HCT116 (cell line): ENCODE results near the gene KRTAP12-1. TPM values are rescaled to one million over a fixed set of nuclear protein-coding genes. Genes with fewer than 3 reads are reported as not detected.

Source experiments
- ATAC-seq: fragments of 200-7000 bp; cut with Tn5 transposase; 2 replicates; pipeline ENCODE4 v1.9.1; 2020; ENCODE audit warnings: mild to moderate bottlenecking, moderate library complexity
- BruUV-seq: library from RNA; stranded (reverse); fragments of 400-500 nt; replicated peaks from 2 replicates; lab custom pipeline; 2021; lab: Mats Ljungman, UMichigan
- CTCF ChIA-PET: fragments of 300-600 bp; sonication (Branson Sonifier 250); formaldehyde crosslinking; loops from one replicate; lab custom pipeline; 2021; ENCODE audit warnings: antibody characterized with exemption; lab: Charles Lee
- POLR2A ChIA-PET: fragments of 300-600, 350-600 bp; sonication (Branson Sonifier 250); formaldehyde crosslinking; loops from one replicate; lab custom pipeline; 2021; ENCODE audit warnings: antibody characterized with exemption; lab: Charles Lee
- RAD21 ChIA-PET, 2 experiments: fragments of 300-600 bp; sonication (Branson Sonifier 250); formaldehyde crosslinking; loops; one replicate each; lab custom pipeline; 2023; ENCODE audit warnings: low total read pairs in 2 of 2; ENCODE audit not compliant: uncharacterized antibody in 2 of 2, unreplicated experiment in 2 of 2, low non-redundant PET in 1 of 2; lab: Charles Lee
- DNase-seq: peaks from one replicate; pipeline ENCODE4 v3.0.0-alpha.2; 2010; ENCODE audit warnings: low read depth, low spot score
- H2AFZ ChIP-seq: fragments of 200-600 bp; shearing (Covaris generic), sonication (generic); 2 replicates; pipeline ENCODE4 v1.6.1; 2017; ENCODE audit warnings: low read depth, mixed run types, mixed read lengths, antibody characterized with exemption, low read length; ENCODE audit not compliant: poor library complexity, severe bottlenecking
- H3K27ac ChIP-seq: 2 replicates; pipeline ENCODE4 v1.5.1; 2012; ENCODE audit warnings: low read depth, low read length
- H3K27me3 ChIP-seq: fragments of 200-600 bp; sonication (generic); 2 replicates; pipeline ENCODE4 v1.6.1; 2016; ENCODE audit warnings: mixed run types, low read length, mixed read lengths; ENCODE audit not compliant: insufficient read depth
- H3K36me3 ChIP-seq, 2 experiments: fragments of 200-500 bp in 1 of 2; fragments of 200-600 bp in 1 of 2; sonication (Bioruptor generic) in 1 of 2; sonication (generic) in 1 of 2; 2 replicates each; pipeline versions ENCODE4 v1.5.1 to v1.6.1; 2014 to 2016; ENCODE audit warnings: low read length in 2 of 2, inconsistent platforms in 1 of 2, mixed read lengths in 1 of 2, mixed run types in 1 of 2; ENCODE audit not compliant: insufficient read depth in 2 of 2, control insufficient read depth in 1 of 2
- H3K4me1 ChIP-seq, 2 experiments: fragments of 200-600 bp in 1 of 2; sonication (generic) in 1 of 2; 2 replicates each; pipeline versions ENCODE4 v1.5.1 to v1.6.1; 2012 to 2017; ENCODE audit warnings: low read length in 2 of 2, inconsistent platforms in 1 of 2, mild to moderate bottlenecking in 1 of 2, mixed read lengths in 1 of 2, mixed run types in 1 of 2, moderate library complexity in 1 of 2; ENCODE audit not compliant: insufficient read depth in 2 of 2, control insufficient read depth in 1 of 2
- H3K4me2 ChIP-seq: fragments of 200-600 bp; sonication (generic); 2 replicates; pipeline ENCODE4 v1.6.1; 2017; ENCODE audit warnings: mixed run types, low read length, mixed read lengths
- H3K4me3 ChIP-seq, 2 experiments: fragments of 200-600 bp in 1 of 2; sonication (generic) in 1 of 2; replicated peaks in 1 of 2; 2 replicates each; pipeline ENCODE4 v1.5.1; 2011 to 2016; ENCODE audit warnings: low read length in 2 of 2, control low read depth in 1 of 2, low read depth in 1 of 2, mild to moderate bottlenecking in 1 of 2, mixed read lengths in 1 of 2, mixed run types in 1 of 2
- H3K79me2 ChIP-seq: fragments of 200-600 bp; sonication (generic); 2 replicates; pipeline ENCODE4 v1.6.1; 2017; ENCODE audit warnings: mild to moderate bottlenecking, mixed run types, low read length, moderate library complexity, mixed read lengths; ENCODE audit not compliant: insufficient read depth
- H3K9ac ChIP-seq: fragments of 200-600 bp; sonication (generic); 2 replicates; pipeline ENCODE4 v1.6.1; 2016; ENCODE audit warnings: low read length, mixed read lengths
- H3K9me2 ChIP-seq: fragments of 200-600 bp; sonication (generic), shearing (Covaris generic); 2 replicates; pipeline ENCODE4 v1.6.1; 2017; ENCODE audit warnings: mixed run types, mild to moderate bottlenecking, moderate library complexity; ENCODE audit not compliant: insufficient read depth
- H3K9me3 ChIP-seq, 2 experiments: fragments of 200-500 bp in 1 of 2; fragments of 200-600 bp in 1 of 2; sonication (Bioruptor generic) in 1 of 2; sonication (generic) in 1 of 2; 2 replicates each; pipeline ENCODE4 v1.6.1; 2014 to 2017; ENCODE audit warnings: low read length in 2 of 2, mixed read lengths in 2 of 2, inconsistent platforms in 1 of 2, low read depth in 1 of 2, mild to moderate bottlenecking in 1 of 2, mixed run types in 1 of 2, moderate library complexity in 1 of 2; ENCODE audit not compliant: control insufficient read depth in 1 of 2, insufficient read depth in 1 of 2
- H4K20me1 ChIP-seq: fragments of 200-600 bp; sonication (generic), shearing (Covaris generic); 2 replicates; pipeline ENCODE4 v1.6.1; 2017; ENCODE audit warnings: mixed run types, mild to moderate bottlenecking, moderate library complexity; ENCODE audit not compliant: insufficient read depth
- CEBPB ChIP-seq: IDR thresholded peaks from 2 replicates; pipeline ENCODE4 v1.6.1; 2012; ENCODE audit warnings: low read depth
- EZH2 ChIP-seq: fragments of 200-600 bp; sonication (generic); IDR thresholded peaks from 2 replicates; pipeline ENCODE4 v1.6.1; 2017; ENCODE audit warnings: antibody characterized with exemption, mixed run types
- FOSL1 ChIP-seq: IDR thresholded peaks from 2 replicates; pipeline ENCODE4 v1.6.1; 2012; ENCODE audit warnings: low read depth
- JUND ChIP-seq: IDR thresholded peaks from 2 replicates; pipeline ENCODE4 v1.6.1; 2012
- MAX ChIP-seq: IDR thresholded peaks from 2 replicates; pipeline ENCODE4 v1.6.1; 2012
- POLR2A ChIP-seq: IDR thresholded peaks from 2 replicates; pipeline ENCODE4 v1.7.0; 2011; ENCODE audit warnings: borderline replicate concordance; ENCODE audit not compliant: insufficient read depth, insufficient read length; ENCODE audit errors: extremely low read depth
- intact Hi-C: fragments of 100-400 bp; cut with micrococcal nuclease; formaldehyde crosslinking; loops from 2 replicates; pipeline ENCODE4 v1.10.0; 2022
- total RNA-seq: library from RNA; stranded (reverse); gene quantifications from one replicate; pipeline ENCODE4 v1.2.1, GENCODE V29; 2021; ENCODE audit not compliant: unreplicated experiment
- TF ChIP-seq, protein P1 (sequence below): IDR thresholded peaks from 2 replicates; pipeline ENCODE4 v1.6.1; 2012; ENCODE audit warnings: low read depth
- TF ChIP-seq, protein P2 (sequence below): IDR thresholded peaks from 2 replicates; pipeline ENCODE4 v1.6.1; 2012

Gene KRTAP12-1
- total RNA-seq, 1 experiment from 2014 or later: not detected

DNA sequence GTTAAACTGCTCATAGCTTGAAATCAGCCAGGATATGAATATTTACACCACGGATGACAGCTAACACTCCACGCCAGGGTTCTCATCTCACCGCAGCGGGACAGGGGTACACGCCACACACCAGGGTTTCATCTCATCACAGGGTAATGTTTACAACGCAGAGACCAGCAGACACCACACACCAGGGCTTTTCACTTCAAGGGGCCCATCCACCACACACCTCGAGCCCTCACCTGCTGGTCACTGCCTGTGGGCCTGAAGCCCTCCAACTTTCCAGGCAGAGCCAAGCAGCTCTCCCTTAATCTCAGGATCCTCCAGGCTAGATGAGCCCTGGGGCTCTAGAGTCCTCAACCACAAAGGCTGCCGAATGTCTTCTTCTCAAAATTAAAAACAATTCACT is 13.7 kb upstream of the KRTAP12-1 start:
- CTCF ChIA-PET: no interaction called here
- ATAC-seq (no peak), DNase-seq (no peak)
- intact Hi-C loops: no loop called here
- H3K9me2 ChIP-seq: no peaks in the 10 kb centered on the region
- RAD21 ChIA-PET: no interaction called here
- TF ChIP-seq JUND (no peak), FOSL1 (no peak), MAX (no peak), EZH2 (no peak), CEBPB (no peak), POLR2A (no peak)
- TF ChIP-seq, protein P1, sequence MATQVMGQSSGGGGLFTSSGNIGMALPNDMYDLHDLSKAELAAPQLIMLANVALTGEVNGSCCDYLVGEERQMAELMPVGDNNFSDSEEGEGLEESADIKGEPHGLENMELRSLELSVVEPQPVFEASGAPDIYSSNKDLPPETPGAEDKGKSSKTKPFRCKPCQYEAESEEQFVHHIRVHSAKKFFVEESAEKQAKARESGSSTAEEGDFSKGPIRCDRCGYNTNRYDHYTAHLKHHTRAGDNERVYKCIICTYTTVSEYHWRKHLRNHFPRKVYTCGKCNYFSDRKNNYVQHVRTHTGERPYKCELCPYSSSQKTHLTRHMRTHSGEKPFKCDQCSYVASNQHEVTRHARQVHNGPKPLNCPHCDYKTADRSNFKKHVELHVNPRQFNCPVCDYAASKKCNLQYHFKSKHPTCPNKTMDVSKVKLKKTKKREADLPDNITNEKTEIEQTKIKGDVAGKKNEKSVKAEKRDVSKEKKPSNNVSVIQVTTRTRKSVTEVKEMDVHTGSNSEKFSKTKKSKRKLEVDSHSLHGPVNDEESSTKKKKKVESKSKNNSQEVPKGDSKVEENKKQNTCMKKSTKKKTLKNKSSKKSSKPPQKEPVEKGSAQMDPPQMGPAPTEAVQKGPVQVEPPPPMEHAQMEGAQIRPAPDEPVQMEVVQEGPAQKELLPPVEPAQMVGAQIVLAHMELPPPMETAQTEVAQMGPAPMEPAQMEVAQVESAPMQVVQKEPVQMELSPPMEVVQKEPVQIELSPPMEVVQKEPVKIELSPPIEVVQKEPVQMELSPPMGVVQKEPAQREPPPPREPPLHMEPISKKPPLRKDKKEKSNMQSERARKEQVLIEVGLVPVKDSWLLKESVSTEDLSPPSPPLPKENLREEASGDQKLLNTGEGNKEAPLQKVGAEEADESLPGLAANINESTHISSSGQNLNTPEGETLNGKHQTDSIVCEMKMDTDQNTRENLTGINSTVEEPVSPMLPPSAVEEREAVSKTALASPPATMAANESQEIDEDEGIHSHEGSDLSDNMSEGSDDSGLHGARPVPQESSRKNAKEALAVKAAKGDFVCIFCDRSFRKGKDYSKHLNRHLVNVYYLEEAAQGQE: no peak
- TF ChIP-seq, protein P2, sequence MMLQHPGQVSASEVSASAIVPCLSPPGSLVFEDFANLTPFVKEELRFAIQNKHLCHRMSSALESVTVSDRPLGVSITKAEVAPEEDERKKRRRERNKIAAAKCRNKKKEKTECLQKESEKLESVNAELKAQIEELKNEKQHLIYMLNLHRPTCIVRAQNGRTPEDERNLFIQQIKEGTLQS: no peak
- no peak overlapping the region for H3K4me2 ChIP-seq
- no TSS peak for BruUV-seq
- no peak overlapping the region for H3K4me3 ChIP-seq
- H3K4me1 ChIP-seq: no peaks in the 10 kb centered on the region
- H3K79me2 ChIP-seq: no peaks in the 10 kb centered on the region
- H2AFZ ChIP-seq: no peak overlapping the region
- peaks cover 4 to 14% of the 10 kb centered on the region in 2 experiments; a peak in 2 of 4 replicates for H3K9me3 ChIP-seq
- no peaks in the 10 kb centered on the region for H3K36me3 ChIP-seq
- no peaks in the 10 kb centered on the region for H4K20me1 ChIP-seq
- H3K27me3 ChIP-seq: peaks cover 5% of the 10 kb centered on the region; the same call in 1 of the 2 replicates
- no peak overlapping the region for H3K9ac ChIP-seq
- no peak overlapping the region for H3K27ac ChIP-seq
- POLR2A ChIA-PET: no interaction called here
